ENCODE data around the gene PRKN.

- TF ChIP-seq NFRKB (IDR thresholded peaks at IDR 0.05) (no peak), L3MBTL2 (conservative IDR thresholded peaks at IDR 0.05) (no peak), SP1 (IDR thresholded peaks at IDR 0.05) (no peak), ARNT (IDR thresholded peaks at IDR 0.05) (no peak), FOXM1 (IDR thresholded peaks at IDR 0.05; ENCODE audit: borderline replicate concordance) (no peak), SUZ12 (IDR thresholded peaks at IDR 0.05) (no peak), ZNF384 (IDR thresholded peaks at IDR 0.05) (no peak)
These were observed 939.0 kb downstream of the PRKN start for GRCh38 chr6:161788531-161788930.

Data from HEK293T (cell line).